ENCODE data around the gene PRICKLE2. TPM values are rescaled to one million over a fixed set of nuclear protein-coding genes. Genes with fewer than 3 reads are reported as not detected.

PRICKLE2 gene
- total and polyA plus RNA-seq, 3 donors from 2014 or later: 5.5 to 10.1 (median 9.1) TPM

DNA sequence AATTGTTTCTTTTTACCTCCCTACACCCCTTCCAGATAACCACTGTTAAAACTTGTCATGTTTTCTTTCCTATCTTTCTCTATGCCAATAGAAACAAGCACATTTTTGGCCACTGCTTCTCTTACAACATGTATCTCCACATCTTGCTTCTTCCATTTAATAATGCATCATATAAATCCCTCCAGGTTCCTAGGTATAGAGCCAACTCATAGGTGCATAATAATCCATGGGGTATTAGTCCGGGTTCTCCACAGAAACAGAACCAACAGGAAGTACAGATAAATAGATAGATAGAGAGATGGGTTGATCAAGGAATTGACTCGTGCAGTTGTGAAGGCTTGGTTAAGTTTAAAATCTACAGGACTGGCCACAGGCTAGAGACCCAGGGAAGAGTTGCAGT, 160.5 kb downstream of the PRICKLE2 start:
- intact Hi-C loops (cut with DNase I; ENCODE audit: low total_unique reads): no loop called here
- no peaks in the 10 kb centered on the region for H3K9me3 ChIP-seq
- no peak overlapping the region for H3K27ac ChIP-seq
- WGBS, 2 donors: 83 to 95% methylated on average over 2 of the region's 2 CpGs
- H3K36me3 ChIP-seq (ENCODE audit: low read depth, missing control alignments): no peaks in the 10 kb centered on the region
- no peaks in the 10 kb centered on the region for H3K27me3 ChIP-seq
- H3K4me1 ChIP-seq: no peaks in the 10 kb centered on the region
- TF ChIP-seq, protein P1, sequence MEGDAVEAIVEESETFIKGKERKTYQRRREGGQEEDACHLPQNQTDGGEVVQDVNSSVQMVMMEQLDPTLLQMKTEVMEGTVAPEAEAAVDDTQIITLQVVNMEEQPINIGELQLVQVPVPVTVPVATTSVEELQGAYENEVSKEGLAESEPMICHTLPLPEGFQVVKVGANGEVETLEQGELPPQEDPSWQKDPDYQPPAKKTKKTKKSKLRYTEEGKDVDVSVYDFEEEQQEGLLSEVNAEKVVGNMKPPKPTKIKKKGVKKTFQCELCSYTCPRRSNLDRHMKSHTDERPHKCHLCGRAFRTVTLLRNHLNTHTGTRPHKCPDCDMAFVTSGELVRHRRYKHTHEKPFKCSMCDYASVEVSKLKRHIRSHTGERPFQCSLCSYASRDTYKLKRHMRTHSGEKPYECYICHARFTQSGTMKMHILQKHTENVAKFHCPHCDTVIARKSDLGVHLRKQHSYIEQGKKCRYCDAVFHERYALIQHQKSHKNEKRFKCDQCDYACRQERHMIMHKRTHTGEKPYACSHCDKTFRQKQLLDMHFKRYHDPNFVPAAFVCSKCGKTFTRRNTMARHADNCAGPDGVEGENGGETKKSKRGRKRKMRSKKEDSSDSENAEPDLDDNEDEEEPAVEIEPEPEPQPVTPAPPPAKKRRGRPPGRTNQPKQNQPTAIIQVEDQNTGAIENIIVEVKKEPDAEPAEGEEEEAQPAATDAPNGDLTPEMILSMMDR (IDR thresholded peaks at IDR 0.05): no peak
- TF ChIP-seq POLR2A (IDR thresholded peaks at IDR 0.05): no peak
- no peak overlapping the region for H3K4me3 ChIP-seq
- DNase-seq: no peak

DNA sequence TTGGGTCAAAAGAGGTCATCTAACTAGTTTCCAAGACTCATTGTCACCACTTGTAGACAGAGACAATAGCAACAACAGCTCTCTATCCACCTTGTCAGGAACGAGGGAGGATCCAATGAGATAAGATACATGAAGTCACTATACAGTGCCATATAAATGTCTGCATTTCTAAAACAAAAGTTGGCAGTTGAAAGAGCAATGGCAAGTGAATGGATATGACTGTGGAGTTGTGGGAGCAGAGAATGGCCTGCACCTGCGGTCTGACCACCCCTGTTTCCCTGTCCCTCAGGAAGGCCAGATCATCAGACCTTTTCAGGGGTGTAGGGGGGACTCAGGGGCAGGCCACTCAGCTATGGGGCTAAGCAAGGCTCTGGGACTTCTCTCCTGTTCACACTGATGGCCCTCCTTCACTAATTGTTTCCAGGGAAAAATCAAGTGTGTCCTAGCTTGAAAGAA, 161.3 kb downstream of the PRICKLE2 start:
- Histone ChIP-seq H3K27me3 (no peaks in the 10 kb centered on the region), H3K27ac (no peak overlapping the region), H3K9me3 (no peaks in the 10 kb centered on the region), H3K36me3 (ENCODE audit: low read depth, missing control alignments) (no peaks in the 10 kb centered on the region), H3K4me1 (no peaks in the 10 kb centered on the region), H3K4me3 (no peak overlapping the region)
- 61 to 81% methylated on average over 2 of the region's 2 CpGs for WGBS, 2 donors
- TF ChIP-seq, protein P1 (IDR thresholded peaks at IDR 0.05): no peak
- TF ChIP-seq POLR2A (IDR thresholded peaks at IDR 0.05): no peak
- intact Hi-C loops (cut with DNase I; ENCODE audit: low total_unique reads): no loop called here
- DNase-seq: no peak

DNA sequence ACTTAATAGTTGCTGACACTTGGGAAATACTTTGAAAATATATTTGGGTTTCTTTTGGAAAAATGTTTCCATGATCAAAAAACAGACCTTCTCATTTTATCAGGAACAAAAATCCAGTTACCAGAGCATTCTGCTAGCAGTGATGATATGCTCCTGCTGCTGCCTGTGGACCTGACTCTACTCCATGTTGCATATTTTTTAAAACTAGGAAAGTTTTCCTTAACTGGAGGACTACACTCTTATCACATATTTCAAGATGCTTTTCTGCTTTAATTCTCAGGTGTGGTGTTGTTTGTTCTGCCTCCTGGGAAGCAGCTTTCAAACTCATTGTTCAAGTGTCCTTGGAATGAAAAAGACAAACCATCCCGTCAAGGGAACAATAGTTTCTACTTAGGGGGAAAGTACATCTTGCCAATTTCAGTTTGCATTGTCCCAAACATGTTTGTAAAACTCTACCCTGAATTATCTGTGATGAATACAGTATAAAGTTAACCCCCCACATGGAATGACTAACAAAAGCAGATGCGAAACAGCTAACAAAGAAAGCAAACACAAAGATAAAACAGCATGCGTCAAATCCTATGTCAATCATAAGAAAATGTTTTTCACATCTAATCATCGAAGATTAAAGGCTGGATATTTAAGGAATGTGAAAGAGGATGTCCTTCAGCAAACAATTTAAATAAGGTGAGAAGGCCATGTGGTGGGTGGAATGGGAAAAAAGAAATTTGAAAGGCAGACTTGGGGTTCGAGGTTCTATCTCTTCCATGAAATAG, 161.9 kb downstream of the PRICKLE2 start:
- DNase-seq: no peak
- H3K9me3 ChIP-seq: no peaks in the 10 kb centered on the region
- no peaks in the 10 kb centered on the region for H3K36me3 ChIP-seq (ENCODE audit: low read depth, missing control alignments)
- H3K27ac ChIP-seq: no peak overlapping the region
- no peaks in the 10 kb centered on the region for H3K4me1 ChIP-seq
- WGBS, 2 donors: 51 to 62% methylated on average over 5 of the region's 5 CpGs
- H3K4me3 ChIP-seq: no peak overlapping the region
- intact Hi-C loops (cut with DNase I; ENCODE audit: low total_unique reads): no loop called here
- no peak for TF ChIP-seq POLR2A (IDR thresholded peaks at IDR 0.05)
- H3K27me3 ChIP-seq: no peaks in the 10 kb centered on the region

DNA sequence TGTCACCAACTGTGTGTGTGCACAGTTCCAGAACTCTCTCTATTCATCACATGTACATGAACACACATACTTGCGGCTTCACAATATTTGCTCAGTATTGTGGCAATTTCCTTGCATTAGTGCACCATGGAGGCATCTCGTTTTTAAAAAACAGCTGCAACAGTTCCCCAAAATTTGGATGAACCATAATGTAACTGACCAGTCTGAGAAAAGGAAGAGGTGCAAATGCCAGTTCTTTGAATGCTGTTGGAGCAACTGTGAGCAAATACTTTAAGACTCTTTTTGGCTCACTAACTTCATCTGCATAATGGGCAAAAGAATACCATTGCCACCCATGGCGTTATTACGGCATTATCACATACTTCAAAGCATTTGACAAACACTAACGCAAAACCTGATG, 163.6 kb downstream of the PRICKLE2 start:
- no peak for TF ChIP-seq POLR2A (IDR thresholded peaks at IDR 0.05)
- TF ChIP-seq, protein P1 (IDR thresholded peaks at IDR 0.05): no peak
- no peaks in the 10 kb centered on the region for H3K27me3 ChIP-seq
- H3K9me3 ChIP-seq: no peaks in the 10 kb centered on the region
- H3K36me3 ChIP-seq (ENCODE audit: low read depth, missing control alignments): no peaks in the 10 kb centered on the region
- 94 to 95% methylated on average over 5 of the region's 5 CpGs for WGBS, 2 donors
- H3K4me3 ChIP-seq: no peak overlapping the region
- H3K4me1 ChIP-seq: no peaks in the 10 kb centered on the region
- no peak overlapping the region for H3K27ac ChIP-seq
- DNase-seq: no peak
- intact Hi-C loops (cut with DNase I; ENCODE audit: low total_unique reads): no loop called here

DNA sequence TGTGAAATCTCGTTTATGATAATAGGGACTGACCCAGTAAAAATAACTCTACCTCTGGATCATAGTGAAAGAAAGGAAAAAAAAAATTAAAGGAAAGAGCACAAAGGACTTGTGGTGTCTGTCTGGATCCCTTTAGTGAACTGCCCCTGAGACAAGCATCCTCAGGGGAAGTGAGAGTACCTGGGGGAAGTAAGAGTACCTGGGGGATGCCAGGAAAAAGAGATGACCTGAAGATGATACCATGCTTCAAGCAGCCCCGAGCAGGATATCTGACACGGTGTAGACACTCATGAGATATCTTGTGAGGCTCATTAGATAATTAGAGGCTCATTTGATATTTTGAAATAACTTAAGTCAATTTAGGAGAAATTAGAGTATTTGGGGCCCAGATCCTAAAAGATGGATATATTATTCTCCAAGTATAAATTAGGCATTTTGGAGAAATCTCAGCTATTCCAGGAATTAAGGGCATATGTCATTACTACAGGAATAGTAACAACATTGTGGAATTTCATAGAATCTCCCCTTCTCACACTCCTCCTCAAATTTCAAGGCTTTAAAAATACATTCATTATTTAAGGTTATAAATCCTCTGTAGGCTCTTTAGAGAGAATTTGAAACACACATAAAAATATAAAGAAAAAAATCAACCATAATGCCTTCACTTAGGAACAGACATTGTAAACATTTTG, 165.6 kb downstream of the PRICKLE2 start:
- H3K36me3 ChIP-seq (ENCODE audit: low read depth, missing control alignments): no peaks in the 10 kb centered on the region
- H3K4me3 ChIP-seq: no peak overlapping the region
- no peaks in the 10 kb centered on the region for H3K27me3 ChIP-seq
- no peak for TF ChIP-seq POLR2A (IDR thresholded peaks at IDR 0.05)
- TF ChIP-seq, protein P1 (IDR thresholded peaks at IDR 0.05): no peak
- no peaks in the 10 kb centered on the region for H3K4me1 ChIP-seq
- DNase-seq: no peak
- H3K27ac ChIP-seq: no peak overlapping the region
- 66 to 78% methylated on average over 3 of the region's 3 CpGs for WGBS, 2 donors
- no peaks in the 10 kb centered on the region for H3K9me3 ChIP-seq
- intact Hi-C loops (cut with DNase I; ENCODE audit: low total_unique reads): no loop called here

Data from testis (tissue), 3 donors.